HAP-1 (cell line): Measurements from ENCODE around the gene SUSD6.

Experiments used
- DNase-seq, 2 experiments: peaks; one replicate each; pipeline ENCODE4 v3.0.0-alpha.2; 2016 to 2020; ENCODE audit warnings: low spot score in 2 of 2
- H3K27me3 ChIP-seq: fragments of 250-450 bp; sonication (Bioruptor Pico); 2 replicates; pipeline ENCODE4 v1.5.1; 2020; ENCODE audit warnings: low read depth, mild to moderate bottlenecking, moderate library complexity
- H3K36me3 ChIP-seq: fragments of 250-450 bp; sonication (Bioruptor Pico); replicated peaks from 2 replicates; pipeline ENCODE4 v1.5.1; 2020; ENCODE audit warnings: mild to moderate bottlenecking
- H3K4me1 ChIP-seq: fragments of 250-450 bp; sonication (Bioruptor Pico); 2 replicates; pipeline ENCODE4 v1.5.1; 2020; ENCODE audit warnings: mild to moderate bottlenecking
- H3K4me3 ChIP-seq: fragments of 250-450 bp; sonication (Bioruptor Pico); 2 replicates; pipeline ENCODE4 v1.5.1; 2020; ENCODE audit warnings: mild to moderate bottlenecking, moderate library complexity
- H3K9me3 ChIP-seq: fragments of 250-450 bp; sonication (Bioruptor Pico); 2 replicates; pipeline ENCODE4 v1.5.1; 2020; ENCODE audit warnings: mild to moderate bottlenecking, moderate library complexity
- in situ Hi-C: fragments of 300-500 bp; cut with MboI; formaldehyde crosslinking; loops from 3 replicates; pipeline ENCODE4 v1.14.3; 2020; ENCODE audit warnings: low sequenced_read_pairs, inconsistent platforms, mixed read lengths

Gene SUSD6, protein sequence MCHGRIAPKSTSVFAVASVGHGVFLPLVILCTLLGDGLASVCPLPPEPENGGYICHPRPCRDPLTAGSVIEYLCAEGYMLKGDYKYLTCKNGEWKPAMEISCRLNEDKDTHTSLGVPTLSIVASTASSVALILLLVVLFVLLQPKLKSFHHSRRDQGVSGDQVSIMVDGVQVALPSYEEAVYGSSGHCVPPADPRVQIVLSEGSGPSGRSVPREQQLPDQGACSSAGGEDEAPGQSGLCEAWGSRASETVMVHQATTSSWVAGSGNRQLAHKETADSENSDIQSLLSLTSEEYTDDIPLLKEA

DNA sequence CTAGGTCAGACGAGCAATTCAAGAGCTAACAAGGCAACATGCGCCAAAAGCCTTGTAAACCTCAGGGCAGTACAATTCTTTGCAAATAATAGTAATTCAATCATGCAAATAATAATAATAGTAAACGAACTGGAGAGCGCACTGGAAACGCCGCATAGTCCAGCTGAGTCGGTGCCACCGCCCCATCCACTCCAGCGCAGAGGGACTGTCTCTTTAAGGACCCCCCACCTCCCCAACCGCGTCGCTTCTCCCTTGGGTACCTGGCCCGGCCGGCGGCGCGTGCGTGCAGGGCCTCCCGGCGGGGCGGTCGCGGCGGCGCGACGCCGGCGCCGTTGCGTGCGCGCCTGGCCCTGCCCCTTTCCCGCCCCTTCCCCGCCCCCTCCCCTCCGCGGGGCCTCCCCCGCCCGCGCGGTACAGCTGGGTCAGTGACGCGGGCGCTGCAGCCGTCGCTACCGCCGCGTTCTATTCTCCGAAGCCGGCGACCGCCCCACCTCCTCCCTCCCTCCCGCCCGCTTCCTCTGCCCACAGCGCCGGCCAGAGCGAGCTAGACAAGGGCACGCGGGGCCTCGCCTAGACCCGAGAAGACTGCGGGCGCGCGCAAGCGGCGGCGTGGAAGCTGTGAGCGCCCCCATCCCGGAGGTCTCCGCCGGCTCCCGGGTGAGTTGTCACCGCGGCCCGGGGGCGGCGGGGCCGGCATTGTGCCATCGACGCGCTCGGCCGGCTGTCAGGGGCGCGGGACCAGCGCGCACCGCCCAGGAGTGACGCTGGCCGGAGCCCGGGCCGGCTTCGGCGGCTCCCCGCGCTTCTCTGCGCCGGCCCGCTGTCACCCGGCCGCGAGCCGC, at the start of gene SUSD6:
Gene SUSD6 (plus strand): TSS at position 425 of the 842 bp plus-strand sequence. CDS start 46,997 bp downstream, outside the sequence.
- Histone ChIP-seq H3K4me1 (peaks cover 8% of the 10 kb centered on the region; the same call in 1 of the 2 replicates), H3K36me3 (no peaks in the 10 kb centered on the region), H3K9me3 (no peaks in the 10 kb centered on the region), H3K27me3 (no peaks in the 10 kb centered on the region), H3K4me3 (peak within 1 kb of the TSS; percentile 52)
- in situ Hi-C loops = no loop called here
- DNase-seq = peak; percentile 82 to 92

DNA sequence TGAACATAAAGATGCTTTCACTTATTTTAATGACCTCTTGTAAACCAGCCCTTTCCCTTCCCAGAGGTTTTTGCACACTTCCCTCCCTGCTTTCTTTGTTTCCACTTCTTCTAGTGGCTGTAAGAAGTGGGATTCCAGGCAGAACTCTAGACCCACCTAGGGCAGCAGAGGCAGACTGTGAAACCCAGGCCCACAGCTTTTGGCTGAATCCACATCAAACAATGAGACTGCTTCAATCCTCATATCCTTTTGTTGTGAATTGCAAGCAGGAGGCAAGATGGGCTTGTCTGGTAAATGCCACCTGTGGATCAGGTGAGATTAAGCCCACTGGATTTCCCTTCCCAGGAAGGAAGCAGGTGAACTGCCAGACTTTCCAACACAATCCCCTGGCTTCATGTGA, 49.5 kb upstream of the SUSD6 start:
- in situ Hi-C loops = no loop called here
- no peak for DNase-seq
- H3K36me3 ChIP-seq = no peaks in the 10 kb centered on the region
- H3K9me3 ChIP-seq = no peaks in the 10 kb centered on the region
- H3K4me1 ChIP-seq = no peaks in the 10 kb centered on the region
- H3K27me3 ChIP-seq = peaks cover 30% of the 10 kb centered on the region
- H3K4me3 ChIP-seq = no peak overlapping the region

DNA sequence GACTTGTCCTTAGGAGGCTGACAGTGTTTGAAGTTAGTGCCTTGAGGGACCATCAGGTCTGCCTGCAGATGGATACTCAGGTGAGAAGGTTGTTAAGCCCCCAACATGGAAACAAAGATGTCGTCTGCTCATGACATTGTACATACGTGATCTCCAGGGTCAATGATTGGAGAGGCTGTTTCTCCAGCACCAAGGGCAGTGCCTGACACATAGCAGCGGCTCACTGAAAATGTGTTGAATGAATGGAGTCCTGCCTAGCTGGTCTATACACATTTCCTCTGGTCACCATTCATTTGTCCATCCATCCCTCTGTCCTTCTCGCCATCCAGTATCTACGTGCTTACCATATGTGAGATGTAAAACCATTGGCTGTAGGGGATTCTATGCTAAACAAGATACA, 43.8 kb upstream of the SUSD6 start:
- in situ Hi-C loops = no loop called here
- no peaks in the 10 kb centered on the region for H3K9me3 ChIP-seq
- no peak for DNase-seq
- no peak overlapping the region for H3K4me3 ChIP-seq
- H3K27me3 ChIP-seq = peaks cover 59% of the 10 kb centered on the region
- no peaks in the 10 kb centered on the region for H3K36me3 ChIP-seq
- no peaks in the 10 kb centered on the region; the same call in 1 of the 2 replicates for H3K4me1 ChIP-seq

DNA sequence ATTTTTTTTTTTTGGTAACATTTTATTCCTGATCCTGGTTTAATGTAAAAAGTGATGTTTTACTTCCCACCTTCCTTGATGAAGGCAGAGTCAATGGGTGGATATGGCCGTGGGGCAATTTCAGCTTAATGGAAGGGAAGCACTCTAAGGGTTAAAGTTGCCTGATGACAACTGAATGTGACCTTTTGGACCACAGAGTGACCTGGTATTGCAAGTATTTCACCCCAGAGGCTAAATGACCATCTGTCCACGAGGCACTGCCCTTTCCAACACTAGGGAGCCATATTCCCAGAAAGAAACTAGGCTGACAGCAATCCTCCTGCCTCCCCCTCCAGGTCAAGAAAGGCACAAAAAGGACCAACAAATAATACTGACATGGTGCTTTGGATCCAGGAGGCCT, 41.5 kb upstream of the SUSD6 start:
- in situ Hi-C loops = no loop called here

DNA sequence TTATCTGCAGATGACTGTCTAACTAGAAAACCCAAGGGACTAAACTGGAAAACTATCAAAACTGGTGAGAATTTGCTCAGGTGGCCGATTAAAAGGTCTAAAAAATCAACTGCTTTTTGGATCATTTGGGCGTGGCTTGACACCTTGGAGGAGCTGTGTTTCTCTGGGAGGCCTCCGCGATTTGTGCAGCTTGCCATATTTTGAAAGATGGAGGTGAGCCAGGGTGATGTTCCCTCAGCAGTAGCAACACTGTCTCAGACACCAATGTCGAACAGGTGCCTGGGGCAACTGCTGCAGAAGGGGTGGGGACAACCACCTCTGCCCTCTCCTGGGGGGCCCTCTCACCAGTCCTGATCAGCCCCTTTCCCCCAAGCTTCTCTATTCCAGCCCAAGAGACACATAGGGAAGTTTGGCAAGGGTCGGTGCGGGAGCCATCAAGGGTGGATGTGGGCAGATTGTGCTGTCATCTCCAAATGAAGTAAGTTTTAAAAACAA, 40.5 kb upstream of the SUSD6 start:
- in situ Hi-C loops = no loop called here
- H3K27me3 ChIP-seq = peaks cover 64% of the 10 kb centered on the region
- H3K4me1 ChIP-seq = peaks cover 9% of the 10 kb centered on the region; the same call in 1 of the 2 replicates
- DNase-seq = no peak
- no peaks in the 10 kb centered on the region for H3K36me3 ChIP-seq
- H3K4me3 ChIP-seq = no peak overlapping the region
- H3K9me3 ChIP-seq = no peaks in the 10 kb centered on the region

More for the DNA sequence above, 41.5 kb upstream of the SUSD6 start:
- no peak for DNase-seq
- no peak overlapping the region for H3K4me3 ChIP-seq
- peaks cover 63% of the 10 kb centered on the region for H3K27me3 ChIP-seq
- H3K36me3 ChIP-seq = no peaks in the 10 kb centered on the region
- no peaks in the 10 kb centered on the region for H3K9me3 ChIP-seq
- H3K4me1 ChIP-seq = peaks cover 9% of the 10 kb centered on the region; the same call in 1 of the 2 replicates

DNA sequence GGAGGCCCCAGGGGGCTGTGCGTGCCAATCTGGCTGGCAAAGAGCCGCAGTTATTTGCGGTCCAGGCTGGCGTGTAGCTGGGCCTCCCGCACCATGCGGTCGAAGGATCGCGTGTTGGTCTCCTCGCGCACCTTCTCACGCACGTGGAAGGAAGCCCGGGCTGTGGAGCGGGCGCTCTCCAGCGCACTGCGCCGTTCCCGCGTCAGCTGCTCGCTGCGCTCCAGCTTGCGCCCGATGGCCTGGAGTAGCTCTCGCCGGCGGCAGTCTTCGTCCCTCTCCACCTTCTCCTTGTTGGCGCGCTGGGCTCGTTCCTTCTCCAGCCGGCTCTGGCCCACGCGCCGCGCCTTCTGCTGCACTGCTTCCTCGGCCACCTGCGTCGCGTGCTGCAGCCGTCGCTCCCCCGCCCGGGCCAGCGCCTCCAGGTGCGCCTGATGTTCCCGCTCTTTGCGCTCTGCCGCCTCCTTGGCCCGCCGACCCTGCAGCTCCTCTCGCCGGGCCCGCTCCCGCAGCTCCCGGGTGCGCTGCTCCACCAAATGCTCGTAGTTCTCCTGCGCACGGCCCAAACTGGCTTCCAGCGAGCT, 39.9 kb upstream of the SUSD6 start:
- DNase-seq = no peak
- Histone ChIP-seq H3K27me3 (peaks cover 63% of the 10 kb centered on the region), H3K9me3 (no peaks in the 10 kb centered on the region), H3K4me3 (no peak overlapping the region), H3K36me3 (no peaks in the 10 kb centered on the region), H3K4me1 (peaks cover 9% of the 10 kb centered on the region; the same call in 1 of the 2 replicates)
- in situ Hi-C loops = no loop called here

DNA sequence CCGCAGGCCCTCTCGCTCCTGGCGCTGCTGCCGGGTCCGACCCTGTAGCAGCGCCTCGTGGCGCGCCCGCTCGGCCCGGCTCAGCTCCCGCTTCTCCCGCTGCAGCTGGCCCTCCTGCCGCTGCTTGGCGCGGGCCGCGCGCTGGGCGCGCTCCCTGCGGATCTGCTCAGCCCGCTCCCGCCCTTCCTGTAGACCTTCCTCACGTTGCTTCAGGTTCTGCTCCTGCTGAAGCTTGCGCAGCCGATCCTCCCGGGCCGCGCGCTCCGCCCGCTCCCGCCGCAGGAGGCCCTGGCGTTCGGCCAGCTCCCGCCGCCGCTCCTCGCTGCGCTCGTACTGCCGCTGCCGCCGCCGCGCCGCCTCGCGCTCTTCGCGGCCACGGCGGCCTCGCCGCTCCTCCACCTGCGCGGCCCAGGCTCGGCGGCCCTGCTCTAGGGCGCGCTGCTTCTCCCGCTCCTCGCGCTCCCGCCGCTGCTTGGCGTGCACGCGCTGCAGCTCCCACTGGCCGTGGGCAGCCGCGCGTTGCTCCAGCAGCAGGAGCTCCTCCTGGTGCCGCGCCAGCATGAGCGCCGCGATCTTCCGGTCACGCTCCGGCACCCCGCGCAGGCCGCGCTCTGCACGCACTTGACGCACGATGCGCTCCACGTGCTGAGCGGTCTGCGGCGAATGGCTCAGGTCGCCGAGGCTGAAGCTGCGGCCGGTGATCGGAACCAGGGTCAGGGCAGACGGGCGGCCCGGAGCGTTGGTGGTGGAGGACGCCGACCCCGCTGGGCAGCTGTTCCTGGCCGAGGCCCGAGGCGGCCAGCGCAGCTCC, 39.2 kb upstream of the SUSD6 start:
- no peak overlapping the region for H3K4me3 ChIP-seq
- H3K27me3 ChIP-seq = peaks cover 63% of the 10 kb centered on the region
- DNase-seq = peak; percentile 9 to 60
- no peaks in the 10 kb centered on the region for H3K36me3 ChIP-seq
- H3K9me3 ChIP-seq = no peaks in the 10 kb centered on the region
- peaks cover 9% of the 10 kb centered on the region; the same call in 1 of the 2 replicates for H3K4me1 ChIP-seq
- in situ Hi-C loops = no loop called here

DNA sequence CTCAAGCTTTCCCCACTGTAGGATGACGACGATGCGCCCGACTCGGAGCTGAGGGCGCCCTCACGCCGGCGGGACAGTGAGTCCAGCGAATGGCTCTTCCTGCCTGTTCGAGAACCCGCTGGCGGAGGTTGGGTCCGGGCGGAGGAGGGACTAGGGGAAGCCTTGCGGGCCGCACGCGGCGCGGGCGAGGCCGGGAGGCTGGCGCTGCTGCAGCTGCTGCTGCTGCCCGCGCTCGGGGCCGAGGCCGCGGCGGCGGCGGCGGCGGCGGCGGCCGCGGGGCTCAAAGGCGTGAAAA, 38.6 kb upstream of the SUSD6 start:
- no peak overlapping the region for H3K4me3 ChIP-seq
- in situ Hi-C loops = no loop called here
- peaks cover 58% of the 10 kb centered on the region for H3K27me3 ChIP-seq
- no peaks in the 10 kb centered on the region for H3K36me3 ChIP-seq
- peaks cover 9% of the 10 kb centered on the region; the same call in 1 of the 2 replicates for H3K4me1 ChIP-seq
- H3K9me3 ChIP-seq = no peaks in the 10 kb centered on the region
- DNase-seq = no peak

DNA sequence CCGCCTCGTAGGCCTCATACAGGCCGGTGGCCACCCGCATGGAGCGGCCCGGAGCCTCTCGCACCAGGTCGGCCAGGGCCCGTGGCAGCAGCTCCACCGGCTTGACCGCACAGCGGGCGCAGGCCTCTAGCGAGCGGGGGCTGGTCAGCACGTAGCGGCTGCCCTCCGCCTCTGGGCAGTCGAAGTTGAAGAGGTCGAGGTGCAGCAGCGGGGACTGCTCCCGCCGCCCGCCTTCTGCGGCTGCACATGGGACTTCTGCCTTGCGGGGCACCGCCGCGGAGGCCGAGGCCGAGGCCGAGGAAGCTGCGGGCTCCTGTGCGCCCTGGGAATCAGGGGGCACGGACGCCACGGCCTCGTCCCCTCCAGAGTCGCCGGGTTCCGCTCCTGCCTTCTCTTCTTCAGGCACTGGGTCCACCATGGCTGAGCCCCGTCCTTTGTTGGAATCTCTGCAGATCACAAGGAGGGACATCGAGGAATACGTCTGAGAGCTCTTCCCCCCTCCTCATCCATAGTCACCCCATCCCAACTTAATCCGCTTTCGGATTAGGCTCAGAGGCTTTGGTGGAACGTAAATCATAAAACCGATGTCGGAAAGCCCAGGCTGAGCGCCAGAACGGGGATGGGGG, 38.1 kb upstream of the SUSD6 start:
- peaks cover 52% of the 10 kb centered on the region for H3K27me3 ChIP-seq
- in situ Hi-C loops = no loop called here
- no peaks in the 10 kb centered on the region for H3K36me3 ChIP-seq
- no peak for DNase-seq
- no peak overlapping the region for H3K4me3 ChIP-seq
- peaks cover 9% of the 10 kb centered on the region; the same call in 1 of the 2 replicates for H3K4me1 ChIP-seq
- H3K9me3 ChIP-seq = no peaks in the 10 kb centered on the region

DNA sequence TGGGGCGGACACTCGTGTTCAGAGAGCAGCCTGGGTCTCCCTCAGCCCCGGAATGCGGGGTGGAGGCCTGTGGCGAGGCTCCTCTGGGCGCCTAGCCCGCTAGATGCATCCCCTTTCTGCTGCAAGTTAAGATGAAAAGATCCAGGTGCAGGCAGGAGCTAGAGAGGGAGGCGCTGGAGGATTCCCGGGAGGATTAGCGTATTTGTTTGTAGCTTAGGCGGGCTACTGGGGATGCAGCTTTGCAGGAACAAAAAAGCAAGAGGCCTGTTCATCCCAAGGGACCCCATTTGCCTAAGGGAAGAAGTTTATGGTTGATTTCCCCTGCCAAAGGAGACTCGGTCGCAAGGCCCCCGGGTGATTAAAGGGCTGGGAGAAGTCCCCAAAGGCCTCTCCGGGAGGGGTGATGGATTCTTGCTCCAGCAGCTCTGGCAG, 37.5 kb upstream of the SUSD6 start:
- in situ Hi-C loops = no loop called here
- Histone ChIP-seq H3K36me3 (no peaks in the 10 kb centered on the region), H3K4me1 (peaks cover 9% of the 10 kb centered on the region; the same call in 1 of the 2 replicates), H3K9me3 (no peaks in the 10 kb centered on the region), H3K27me3 (peaks cover 50% of the 10 kb centered on the region), H3K4me3 (no peak overlapping the region)
- DNase-seq = peak; percentile 81 to 83

DNA sequence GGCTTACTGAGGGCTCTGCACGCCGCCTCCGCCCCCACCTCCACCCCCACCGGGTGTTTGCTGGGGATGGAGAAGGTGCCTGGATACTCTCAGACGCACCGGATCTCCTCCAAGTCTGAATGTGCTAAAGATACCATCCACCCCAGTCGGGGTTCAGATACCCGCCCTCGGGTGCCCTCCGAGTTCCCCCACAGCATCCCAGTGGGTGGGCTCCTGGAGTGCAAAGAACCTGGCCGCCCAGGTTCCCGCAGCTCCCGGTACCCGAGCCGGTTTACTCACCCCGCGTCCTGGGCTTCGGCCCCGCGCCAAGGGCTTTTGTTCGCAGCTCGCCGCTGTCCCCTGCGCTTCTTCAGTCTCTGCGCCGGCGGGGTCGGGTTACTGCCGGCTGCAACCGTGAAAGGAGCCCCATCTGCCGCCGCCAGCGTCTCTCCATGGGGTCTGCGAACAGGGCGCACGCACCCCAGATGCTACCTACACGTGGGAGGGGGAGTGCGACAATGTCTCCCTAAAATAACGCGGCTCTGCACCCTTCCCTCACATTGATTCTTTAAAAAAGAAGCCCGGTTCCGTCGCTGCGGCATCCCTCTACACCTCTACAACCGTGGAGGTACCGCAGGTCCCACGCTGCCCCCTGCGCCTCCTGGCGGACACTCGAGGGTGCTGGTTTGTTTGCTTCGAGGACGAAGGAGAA, 37.0 kb upstream of the SUSD6 start, which contains the start of gene CCDC177:
Gene CCDC177 (minus strand): TSS at position 609 of the 691 bp plus-strand sequence. CDS start 1,249 bp downstream, outside the sequence.
- peaks cover 9% of the 10 kb centered on the region; the same call in 1 of the 2 replicates for H3K4me1 ChIP-seq
- peaks cover 47% of the 10 kb centered on the region for H3K27me3 ChIP-seq
- H3K36me3 ChIP-seq = no peaks in the 10 kb centered on the region
- H3K4me3 ChIP-seq = no peak within 1 kb of the TSS
- no peaks in the 10 kb centered on the region for H3K9me3 ChIP-seq
- in situ Hi-C loops = no loop called here
- DNase-seq = peak; percentile 38 to 80

DNA sequence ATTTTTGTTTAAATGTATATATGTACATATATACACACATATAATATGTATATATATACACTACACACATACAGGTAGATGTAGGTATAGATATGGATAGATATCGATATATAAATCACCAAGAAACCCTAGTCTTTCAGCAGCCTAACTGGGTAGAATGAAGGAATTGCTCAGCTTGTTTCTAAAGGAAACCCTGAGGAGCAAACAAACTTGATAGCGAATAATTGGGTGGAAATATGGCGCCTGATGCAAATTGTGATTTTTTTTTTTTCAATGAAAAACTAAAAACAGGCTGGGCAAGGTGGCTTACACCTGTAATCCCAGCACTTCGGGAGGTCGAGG, 36.5 kb upstream of the SUSD6 start:
- Histone ChIP-seq H3K4me1 (peaks cover 9% of the 10 kb centered on the region; the same call in 1 of the 2 replicates), H3K4me3 (no peak overlapping the region), H3K27me3 (peaks cover 44% of the 10 kb centered on the region), H3K9me3 (no peaks in the 10 kb centered on the region), H3K36me3 (no peaks in the 10 kb centered on the region)
- no peak for DNase-seq
- in situ Hi-C loops = loop anchor here (25.0 kb wide), 1 partner anchor 437 kb away; no protein-coding TSS in a partner anchor
